Fibroblast of the aortic adventitia (primary cell): ENCODE data around the gene ZNF48. TPM values are rescaled to one million over a fixed set of nuclear protein-coding genes. Genes with fewer than 3 reads are reported as not detected.

ENCODE experiments used
- DNase-seq: peaks from one replicate; pipeline ENCODE4 v3.0.0-alpha.2; 2010; ENCODE audit warnings: low read depth
- H3K4me3 ChIP-seq: 2 replicates; pipeline ENCODE4 v1.5.1; 2011; ENCODE audit warnings: low read depth, mild to moderate bottlenecking, control low read depth, low read length, moderate library complexity
- small RNA-seq: library from RNA; depleted of rRNA; stranded (forward); fragments of <200 nt; gene quantifications from one replicate; pipeline ENCODE3, GENCODE V24; 2012
- total RNA-seq: library from RNA; depleted of rRNA; stranded (reverse); fragments of >200 nt; gene quantifications from 2 replicates; pipeline ENCODE4 v1.2.3, GENCODE V29; 2012; ENCODE audit warnings: low replicate concordance
- TF ChIP-seq, protein P1 (sequence below): IDR thresholded peaks from 2 replicates; pipeline ENCODE4 v1.5.1; 2011; ENCODE audit warnings: mild to moderate bottlenecking, low read length, control low read depth, inconsistent platforms; ENCODE audit not compliant: insufficient read depth

The ZNF48 gene
- total RNA-seq, 1 donor = 5.4 TPM

DNA sequence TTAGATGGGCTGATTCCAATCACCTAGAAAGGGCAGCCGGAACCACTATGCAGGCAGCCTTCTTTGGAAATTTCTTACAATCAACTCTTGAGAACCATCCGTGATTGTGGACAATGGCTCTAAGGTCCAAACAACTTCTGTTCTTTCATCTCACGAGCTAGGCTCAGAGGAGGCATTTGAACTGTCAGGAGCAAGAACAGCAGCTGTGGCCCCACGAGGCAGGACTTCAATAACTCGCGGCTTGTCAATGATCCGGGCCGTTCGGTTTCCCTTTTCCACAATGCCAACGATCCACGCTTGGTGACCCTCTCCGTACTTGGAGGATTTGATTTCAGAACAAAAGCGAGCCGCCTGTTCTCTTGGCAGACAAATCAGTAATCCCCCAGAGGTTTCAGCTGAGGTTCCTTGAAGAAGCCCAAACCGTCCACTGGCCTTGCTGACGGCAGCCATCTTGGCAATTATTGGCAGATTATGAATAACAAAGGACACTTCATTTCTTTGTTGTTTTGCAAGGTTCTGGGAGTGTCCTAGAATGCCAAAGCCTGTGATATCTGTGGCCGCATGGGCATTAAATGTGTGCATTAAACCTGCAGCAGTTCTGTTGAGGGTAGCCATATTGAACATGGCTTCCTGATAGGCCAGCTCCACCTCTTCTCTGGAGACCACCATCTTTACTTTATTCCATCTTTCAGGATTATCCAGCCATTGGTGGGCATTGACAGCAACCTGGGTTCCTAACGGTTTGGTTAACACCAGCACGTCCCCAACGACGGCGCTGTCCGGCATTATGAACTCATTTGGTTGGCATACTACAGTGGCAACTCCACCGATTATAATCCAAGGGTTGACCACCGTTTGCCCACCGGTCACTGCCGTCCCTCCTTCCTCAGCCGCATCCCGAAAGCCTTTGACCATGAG, 49.3 kb downstream of the ZNF48 start:
- no peak for DNase-seq
- TF ChIP-seq, protein P1, sequence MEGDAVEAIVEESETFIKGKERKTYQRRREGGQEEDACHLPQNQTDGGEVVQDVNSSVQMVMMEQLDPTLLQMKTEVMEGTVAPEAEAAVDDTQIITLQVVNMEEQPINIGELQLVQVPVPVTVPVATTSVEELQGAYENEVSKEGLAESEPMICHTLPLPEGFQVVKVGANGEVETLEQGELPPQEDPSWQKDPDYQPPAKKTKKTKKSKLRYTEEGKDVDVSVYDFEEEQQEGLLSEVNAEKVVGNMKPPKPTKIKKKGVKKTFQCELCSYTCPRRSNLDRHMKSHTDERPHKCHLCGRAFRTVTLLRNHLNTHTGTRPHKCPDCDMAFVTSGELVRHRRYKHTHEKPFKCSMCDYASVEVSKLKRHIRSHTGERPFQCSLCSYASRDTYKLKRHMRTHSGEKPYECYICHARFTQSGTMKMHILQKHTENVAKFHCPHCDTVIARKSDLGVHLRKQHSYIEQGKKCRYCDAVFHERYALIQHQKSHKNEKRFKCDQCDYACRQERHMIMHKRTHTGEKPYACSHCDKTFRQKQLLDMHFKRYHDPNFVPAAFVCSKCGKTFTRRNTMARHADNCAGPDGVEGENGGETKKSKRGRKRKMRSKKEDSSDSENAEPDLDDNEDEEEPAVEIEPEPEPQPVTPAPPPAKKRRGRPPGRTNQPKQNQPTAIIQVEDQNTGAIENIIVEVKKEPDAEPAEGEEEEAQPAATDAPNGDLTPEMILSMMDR = no peak
- H3K4me3 ChIP-seq = peak overlapping the region; percentile 87

DNA sequence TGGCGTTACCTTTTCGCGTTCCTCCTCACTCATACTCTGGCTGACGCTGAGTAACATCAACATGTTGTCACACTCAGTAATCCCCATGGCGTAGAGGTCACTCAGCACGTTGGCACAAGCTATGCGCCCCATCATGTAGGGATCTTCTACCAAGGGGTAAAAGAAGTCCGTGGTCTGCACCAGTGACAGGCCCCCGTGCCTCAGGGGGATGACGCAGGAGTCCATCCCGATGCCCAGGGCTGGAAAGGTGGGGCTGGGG, 49.9 kb downstream of the ZNF48 start:
- no peak for DNase-seq
- H3K4me3 ChIP-seq = peak overlapping the region; percentile 87
- TF ChIP-seq, protein P1 = no peak

DNA sequence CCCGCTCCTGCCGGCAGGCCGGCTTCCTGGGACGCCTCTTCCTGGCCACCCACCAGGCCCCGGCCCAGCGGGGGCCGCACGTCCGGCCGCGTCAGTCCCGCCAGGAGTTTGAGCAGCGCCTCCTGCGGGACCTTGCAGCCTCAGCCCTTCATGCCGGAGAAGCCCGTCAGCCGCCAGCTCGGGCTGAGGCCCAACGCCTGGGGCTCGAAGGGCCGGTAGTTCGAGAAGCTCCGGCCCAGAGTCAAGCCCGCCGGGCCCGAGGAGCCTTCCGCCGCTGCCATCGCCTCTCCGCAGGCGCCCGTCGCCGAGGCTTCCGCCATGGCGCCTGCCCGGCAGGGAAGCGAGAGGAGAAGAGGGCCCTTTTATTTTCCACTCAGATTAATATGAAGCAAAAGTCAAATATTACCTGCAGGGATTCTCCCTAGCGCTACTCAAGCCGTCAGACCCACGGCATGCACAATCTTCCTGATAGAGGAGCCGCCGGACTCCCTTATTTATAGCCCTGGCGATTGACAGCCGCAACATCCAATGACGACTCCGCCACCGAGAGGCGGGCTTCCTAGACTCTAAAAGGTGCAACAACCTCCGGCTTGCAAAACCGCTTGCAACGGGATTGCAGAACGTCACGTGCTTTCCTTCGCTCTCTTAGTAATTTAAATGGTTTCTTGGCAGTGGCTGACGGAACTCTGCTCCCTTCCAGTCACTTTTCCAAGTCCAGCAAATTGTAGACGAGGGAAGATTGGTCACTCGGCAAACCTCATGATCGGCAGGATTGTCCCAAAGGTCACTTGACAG, 50.4 kb downstream of the ZNF48 start, which contains the start of gene SEPHS2:
Gene SEPHS2 (minus strand): TSS at position 467 of the 795 bp plus-strand sequence. CDS start 147 bp downstream, at position 320.
- TF ChIP-seq, protein P1 = peak; percentile 49
- peak; percentile 99 for DNase-seq
- peak within 1 kb of the TSS; percentile 87 for H3K4me3 ChIP-seq

DNA sequence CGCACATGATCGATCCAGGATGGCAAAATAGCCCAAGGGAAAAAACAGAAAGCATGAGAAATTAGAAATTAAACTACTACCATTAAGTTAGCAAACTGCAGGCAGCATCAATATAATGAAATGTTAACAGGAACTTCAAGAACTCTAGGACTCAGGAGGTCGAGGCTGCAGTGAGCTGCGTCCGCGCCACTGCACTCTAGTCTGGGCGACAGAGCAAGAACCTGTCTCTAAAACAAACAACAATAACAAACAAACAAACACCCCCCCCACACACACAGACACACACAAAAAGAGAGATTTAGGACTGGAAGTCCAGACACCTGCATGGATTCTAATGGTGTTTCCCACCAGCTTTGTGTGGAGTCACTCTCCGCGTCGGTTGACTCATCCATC, 51.0 kb downstream of the ZNF48 start:
- TF ChIP-seq, protein P1 = no peak
- no peak for DNase-seq
- peak overlapping the region; percentile 87 for H3K4me3 ChIP-seq

DNA sequence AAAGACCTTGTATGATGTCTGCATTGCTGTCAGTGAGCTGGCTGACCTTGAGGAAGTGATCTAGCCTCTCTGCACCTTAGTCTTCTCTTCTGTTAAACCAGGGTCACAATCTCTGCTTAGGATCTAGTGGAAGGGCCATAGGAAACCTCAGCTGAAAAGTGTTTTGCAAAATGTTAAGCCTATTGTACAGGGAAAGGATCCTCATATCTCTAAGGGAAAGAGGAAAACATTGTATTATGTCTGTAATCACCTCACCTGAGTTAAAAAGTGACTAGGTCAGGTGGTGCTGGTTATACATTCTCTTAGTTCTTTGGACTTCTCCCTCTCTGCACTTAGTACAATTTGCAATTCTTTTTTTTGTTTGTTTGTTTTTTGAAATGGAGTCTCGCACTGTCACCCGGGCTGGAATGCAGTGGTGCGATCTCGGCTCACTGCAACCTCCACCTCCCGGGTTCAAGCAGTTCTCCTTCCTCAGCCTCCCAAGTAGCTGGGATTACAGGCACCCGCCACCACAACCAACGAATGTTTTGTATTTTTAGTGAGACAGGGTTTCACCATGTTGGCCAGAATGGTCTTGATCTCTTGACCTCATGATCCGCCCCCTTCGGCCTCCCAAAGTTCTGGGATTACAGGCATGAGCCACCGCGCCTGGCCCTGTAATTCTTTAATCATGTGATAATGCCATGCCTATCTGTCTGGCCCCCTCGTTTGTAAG, 52.4 kb downstream of the ZNF48 start:
- no peak for DNase-seq
- H3K4me3 ChIP-seq = no peak overlapping the region
- TF ChIP-seq, protein P1 = no peak

DNA sequence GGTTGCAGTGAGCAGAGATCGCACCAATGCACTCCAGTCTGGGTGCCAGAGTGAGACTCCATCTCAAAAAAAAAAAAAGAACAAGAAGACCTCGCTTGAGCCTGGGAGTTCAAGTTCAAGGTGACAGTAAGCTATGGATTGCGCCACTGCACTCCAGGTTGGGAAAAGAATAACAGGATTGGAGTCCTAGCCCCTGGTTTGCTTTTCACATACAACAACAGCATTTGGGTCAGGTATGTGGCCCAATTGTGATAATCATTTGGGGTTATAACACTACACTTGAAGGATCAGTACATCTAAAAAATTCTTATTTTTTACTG, 53.9 kb downstream of the ZNF48 start:
- H3K4me3 ChIP-seq = no peak overlapping the region
- no peak for DNase-seq
- TF ChIP-seq, protein P1 = no peak

Small RNA genes within 50 kb of the gene (small RNA-seq; reads per million reads assigned to genes)
- 6.7 reads per million, percentile 91 among the genes with 10 or more reads in this experiment for gene RF00406

Other genes with a start within 250 kb of the ZNF48 start
- gene CORO1A, start 211.8 kb upstream of the ZNF48 start, total RNA-seq = 1.9 and 2.8 TPM in 2 replicates
- gene BOLA2B, start 201.8 kb upstream of the ZNF48 start, total RNA-seq = 68.6 and 137 TPM in 2 replicates
- gene SLX1A, start 201.5 kb upstream of the ZNF48 start, total RNA-seq = 12.0 and 52.4 TPM in 2 replicates
- 6.0 and 7.0 TPM in 2 replicates for gene SULT1A3, start 196.2 kb upstream of the ZNF48 start, total RNA-seq
- gene NPIPB13, start 146.9 kb upstream of the ZNF48 start, total RNA-seq = 0.36 and 1.1 TPM in 2 replicates
- 25.2 and 37.5 TPM in 2 replicates for gene CD2BP2, start 40.1 kb upstream of the ZNF48 start, total RNA-seq
- gene TBC1D10B, start 24.9 kb upstream of the ZNF48 start, total RNA-seq = 26.1 and 38.0 TPM in 2 replicates
- gene MYL11, start 20.6 kb upstream of the ZNF48 start, total RNA-seq = not detected in 2 replicates
- 0.09 TPM in 1 of 2 replicates, not detected in the other for gene SEPTIN1, start 12.9 kb upstream of the ZNF48 start, total RNA-seq
- 12.6 and 16.2 TPM in 2 replicates for gene ZNF771, start 12.2 kb downstream of the ZNF48 start, total RNA-seq
- 28.0 and 42.0 TPM in 2 replicates for gene DCTPP1, start 34.6 kb downstream of the ZNF48 start, total RNA-seq
- 15.0 and 15.8 TPM in 2 replicates for gene SEPHS2, start 50.5 kb downstream of the ZNF48 start, total RNA-seq
- not detected in 2 replicates for gene ITGAL, start 77.3 kb downstream of the ZNF48 start, total RNA-seq
- gene ZNF768, start 131.1 kb downstream of the ZNF48 start, total RNA-seq = 20.9 and 21.6 TPM in 2 replicates
- gene ZNF747, start 139.4 kb downstream of the ZNF48 start, total RNA-seq = 14.0 and 16.0 TPM in 2 replicates
- 5.3 and 11.2 TPM in 2 replicates for gene ZNF764, start 163.0 kb downstream of the ZNF48 start, total RNA-seq
- gene ZNF688, start 176.3 kb downstream of the ZNF48 start, total RNA-seq = 6.7 and 57.4 TPM in 2 replicates
- gene ZNF785, start 190.3 kb downstream of the ZNF48 start, total RNA-seq = 8.1 and 8.3 TPM in 2 replicates
- gene ZNF689, start 215.0 kb downstream of the ZNF48 start, total RNA-seq = 7.0 and 8.1 TPM in 2 replicates